Keratinocyte (primary cell): ENCODE measurements around the gene KPNA1. TPM values are rescaled to one million over a fixed set of nuclear protein-coding genes. Genes with fewer than 3 reads are reported as not detected.

Experiments used
- DNase-seq: peaks from one replicate; pipeline ENCODE4 v3.0.0-alpha.2; 2011; ENCODE audit warnings: low read depth, missing footprints, low spot score
- FAIRE-seq: peaks from 2 replicates; lab custom pipeline; 2011; peaks lifted over from hg19 to GRCh38; lab: Jason Lieb, UNC
- H2AFZ ChIP-seq: 2 replicates; pipeline ENCODE4 v1.6.0; 2012; ENCODE audit warnings: low read length, control low read depth, inconsistent platforms; ENCODE audit not compliant: control insufficient read depth
- H3K27ac ChIP-seq: 2 replicates; pipeline ENCODE4 v1.5.1; 2011; ENCODE audit warnings: low read length; ENCODE audit not compliant: control insufficient read depth, insufficient read depth
- H3K27me3 ChIP-seq: 3 replicates; pipeline ENCODE4 v1.6.0; 2011; ENCODE audit warnings: low read length; ENCODE audit not compliant: control insufficient read depth, insufficient read depth; ENCODE audit errors: extremely low read depth
- H3K36me3 ChIP-seq, 2 experiments: 2 replicates in 1 of 2; 3 replicates in 1 of 2; pipeline ENCODE4 v1.5.1; 2011; ENCODE audit warnings: low read length in 2 of 2, mild to moderate bottlenecking in 1 of 2; ENCODE audit not compliant: control insufficient read depth in 2 of 2, insufficient read depth in 2 of 2; ENCODE audit errors: extremely low read depth in 1 of 2
- H3K4me1 ChIP-seq: 3 replicates; pipeline ENCODE4 v1.5.1; 2011; ENCODE audit warnings: low read length; ENCODE audit not compliant: control insufficient read depth, insufficient read depth; ENCODE audit errors: extremely low read depth
- H3K4me2 ChIP-seq: 3 replicates; pipeline ENCODE4 v1.6.0; 2011; ENCODE audit warnings: low read depth, low read length; ENCODE audit not compliant: control insufficient read depth, insufficient read depth; ENCODE audit errors: extremely low read depth
- H3K4me3 ChIP-seq, 3 experiments: fragments of 200-600 bp in 1 of 3; sonication (generic) in 1 of 3; 2 replicates in 2 of 3; 3 replicates in 1 of 3; pipeline ENCODE4 v1.5.1; 2011 to 2016; ENCODE audit warnings: low read length in 3 of 3, mild to moderate bottlenecking in 3 of 3, control low read depth in 2 of 3, inconsistent platforms in 1 of 3, low read depth in 1 of 3, mixed read lengths in 1 of 3, mixed run types in 1 of 3, moderate library complexity in 1 of 3; ENCODE audit not compliant: control insufficient read depth in 2 of 3, insufficient read depth in 2 of 3; ENCODE audit errors: extremely low read depth in 1 of 3
- H3K79me2 ChIP-seq: 2 replicates; pipeline ENCODE4 v1.6.0; 2012; ENCODE audit warnings: low read length; ENCODE audit not compliant: control insufficient read depth, insufficient read depth
- H3K9ac ChIP-seq: 3 replicates; pipeline ENCODE4 v1.6.0; 2011; ENCODE audit warnings: low read length; ENCODE audit not compliant: control insufficient read depth, insufficient read depth; ENCODE audit errors: extremely low read depth
- H3K9me1 ChIP-seq: 3 replicates; pipeline ENCODE4 v1.6.0; 2011; ENCODE audit warnings: low read length; ENCODE audit not compliant: control insufficient read depth, insufficient read depth; ENCODE audit errors: extremely low read depth
- H3K9me3 ChIP-seq: 2 replicates; pipeline ENCODE4 v1.5.1; 2012; ENCODE audit warnings: low read depth, low read length; ENCODE audit not compliant: control insufficient read depth
- H4K20me1 ChIP-seq: 3 replicates; pipeline ENCODE4 v1.6.0; 2011; ENCODE audit warnings: low read length; ENCODE audit not compliant: control insufficient read depth, insufficient read depth; ENCODE audit errors: extremely low read depth
- EZH2 ChIP-seq: IDR thresholded peaks from one replicate; pipeline ENCODE4 v1.6.1; 2012; ENCODE audit warnings: inconsistent platforms, mild to moderate bottlenecking, low read length, moderate library complexity
- dilution Hi-C: fragments of 300-500 bp; cut with MboI; formaldehyde crosslinking; loops from one replicate; pipeline ENCODE4 v1.7.0; 2020; ENCODE audit warnings: low sequenced_read_pairs; ENCODE audit not compliant: extremely low pct_ligation_motif_present
- polyA plus RNA-seq, 5 experiments: library from polyadenylated mRNA; depleted of rRNA in 3 of 5; stranded (reverse) in 3 of 5; stranded (forward) in 1 of 5; unstranded in 1 of 5; fragments of >200 nt; gene quantifications; 1 replicate in 1 of 5; 2 replicates in 3 of 5; 3 replicates in 1 of 5; pipeline versions ENCODE4 v1.2.1 to v1.2.3, GENCODE V29; 2011 to 2012; ENCODE audit warnings: missing spikeins in 2 of 5, low read depth in 1 of 5, low replicate concordance in 1 of 5
- TF ChIP-seq, protein P1 (sequence below), 3 experiments: IDR thresholded peaks in 1 of 3; conservative IDR thresholded peaks in 1 of 3; optimal IDR thresholded peaks in 1 of 3; 2 replicates in 2 of 3; 3 replicates in 1 of 3; pipeline versions ENCODE3 to v1.5.1; 2011; ENCODE audit warnings: low read length in 3 of 3, mild to moderate bottlenecking in 3 of 3, moderate library complexity in 2 of 3, control low read depth in 1 of 3, inconsistent platforms in 1 of 3; ENCODE audit not compliant: insufficient read depth in 2 of 3; ENCODE audit errors: extremely low read depth in 1 of 3

Gene KPNA1
- polyA plus RNA-seq, 1 donor (not counting 4 experiments of a cell fraction or from before 2014, with no cell fraction given): 66.7 TPM

DNA sequence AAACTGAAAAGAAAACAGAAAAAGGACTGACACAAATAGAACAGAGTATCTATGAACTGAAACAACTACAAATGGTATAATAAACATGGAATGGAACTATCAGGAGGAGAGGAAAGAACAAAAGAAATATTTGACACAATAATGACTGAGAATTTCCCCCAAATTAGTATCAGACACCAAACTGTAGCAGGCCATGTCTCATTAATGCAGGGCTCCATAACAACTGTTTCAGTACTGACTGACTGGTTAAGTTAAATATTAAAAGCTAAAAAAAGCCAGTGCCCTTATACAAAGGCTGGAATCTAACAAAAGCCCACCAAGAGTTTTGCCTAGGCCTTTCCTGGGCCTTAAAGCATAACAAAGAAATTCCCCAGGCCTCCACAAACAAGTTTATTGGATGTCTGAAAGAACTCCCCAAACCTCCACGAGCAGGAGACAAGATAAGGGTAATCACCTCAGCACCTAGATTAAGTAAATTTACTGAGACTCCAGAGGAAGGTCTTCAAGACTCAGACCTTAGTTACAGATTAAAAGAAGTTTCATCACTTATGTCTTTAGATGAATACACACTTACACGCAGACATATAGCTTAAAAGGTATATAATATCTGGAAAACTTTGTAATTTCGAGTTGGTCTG lies 45.7 kb downstream of the KPNA1 start:
- Histone ChIP-seq H3K4me3 (no peak overlapping the region), H4K20me1 (no peaks in the 10 kb centered on the region), H3K27me3 (no peaks in the 10 kb centered on the region), H3K9me3 (no peaks in the 10 kb centered on the region), H3K9ac (no peak overlapping the region), H3K4me1 (no peaks in the 10 kb centered on the region), H2AFZ (no peak overlapping the region), H3K27ac (no peak overlapping the region), H3K4me2 (no peak overlapping the region), H3K9me1 (no peaks in the 10 kb centered on the region), H3K36me3 (peaks cover 0 to 2% of the 10 kb centered on the region in 2 experiments), H3K79me2 (peaks cover 60% of the 10 kb centered on the region)
- dilution Hi-C loops: no loop called here
- DNase-seq (no peak), FAIRE-seq (no peak)
- TF ChIP-seq, protein P1, sequence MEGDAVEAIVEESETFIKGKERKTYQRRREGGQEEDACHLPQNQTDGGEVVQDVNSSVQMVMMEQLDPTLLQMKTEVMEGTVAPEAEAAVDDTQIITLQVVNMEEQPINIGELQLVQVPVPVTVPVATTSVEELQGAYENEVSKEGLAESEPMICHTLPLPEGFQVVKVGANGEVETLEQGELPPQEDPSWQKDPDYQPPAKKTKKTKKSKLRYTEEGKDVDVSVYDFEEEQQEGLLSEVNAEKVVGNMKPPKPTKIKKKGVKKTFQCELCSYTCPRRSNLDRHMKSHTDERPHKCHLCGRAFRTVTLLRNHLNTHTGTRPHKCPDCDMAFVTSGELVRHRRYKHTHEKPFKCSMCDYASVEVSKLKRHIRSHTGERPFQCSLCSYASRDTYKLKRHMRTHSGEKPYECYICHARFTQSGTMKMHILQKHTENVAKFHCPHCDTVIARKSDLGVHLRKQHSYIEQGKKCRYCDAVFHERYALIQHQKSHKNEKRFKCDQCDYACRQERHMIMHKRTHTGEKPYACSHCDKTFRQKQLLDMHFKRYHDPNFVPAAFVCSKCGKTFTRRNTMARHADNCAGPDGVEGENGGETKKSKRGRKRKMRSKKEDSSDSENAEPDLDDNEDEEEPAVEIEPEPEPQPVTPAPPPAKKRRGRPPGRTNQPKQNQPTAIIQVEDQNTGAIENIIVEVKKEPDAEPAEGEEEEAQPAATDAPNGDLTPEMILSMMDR (optimal IDR thresholded peaks at IDR 0.05 in 1 of 3, IDR thresholded peaks at IDR 0.05 in 1 of 3, conservative IDR thresholded peaks at IDR 0.05 in 1 of 3; ENCODE audit: extremely low read depth in 1 of 3, insufficient read depth in 2 of 3, low read length in 3 of 3): no peak
- TF ChIP-seq EZH2: no peak

DNA sequence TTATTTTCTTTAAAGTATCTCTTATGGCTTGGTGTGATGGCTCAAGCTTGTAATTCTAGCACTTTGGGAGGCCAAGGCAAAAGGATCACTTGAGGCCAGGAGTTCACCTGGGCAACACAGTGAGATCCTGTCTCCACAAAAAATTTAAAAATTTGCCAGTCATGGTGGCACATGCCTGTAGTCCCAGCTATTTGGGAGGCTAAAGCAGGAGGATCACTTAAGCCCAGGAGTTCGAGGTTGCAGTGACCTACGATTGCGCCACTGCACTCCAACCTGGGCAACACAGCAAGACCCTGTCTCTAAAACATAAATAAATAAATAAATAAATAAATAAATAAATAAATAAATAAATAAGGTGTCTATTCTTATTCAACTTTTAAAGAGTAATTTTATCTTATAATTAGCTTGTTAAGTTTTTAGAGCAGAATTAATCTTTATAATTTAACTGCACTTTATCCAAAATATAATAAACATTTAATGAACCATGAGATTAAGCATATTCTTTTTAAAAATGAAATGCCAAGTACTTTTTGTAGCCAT lies 48.0 kb downstream of the KPNA1 start:
- FAIRE-seq (no peak), DNase-seq (no peak)
- no peaks in the 10 kb centered on the region for H4K20me1 ChIP-seq
- no peaks in the 10 kb centered on the region for H3K4me1 ChIP-seq
- no peak overlapping the region for H3K4me3 ChIP-seq
- no peaks in the 10 kb centered on the region for H3K9me3 ChIP-seq
- H3K36me3 ChIP-seq: peaks cover 0 to 4% of the 10 kb centered on the region in 2 experiments
- TF ChIP-seq, protein P1 (optimal IDR thresholded peaks at IDR 0.05 in 1 of 3, IDR thresholded peaks at IDR 0.05 in 1 of 3, conservative IDR thresholded peaks at IDR 0.05 in 1 of 3; ENCODE audit: extremely low read depth in 1 of 3, insufficient read depth in 2 of 3, low read length in 3 of 3): no peak
- TF ChIP-seq EZH2: no peak
- H3K27ac ChIP-seq: no peak overlapping the region
- no peak overlapping the region for H3K4me2 ChIP-seq
- dilution Hi-C loops: no loop called here
- H3K79me2 ChIP-seq: peaks cover 38% of the 10 kb centered on the region
- no peak overlapping the region for H2AFZ ChIP-seq
- no peaks in the 10 kb centered on the region for H3K27me3 ChIP-seq
- no peaks in the 10 kb centered on the region for H3K9me1 ChIP-seq
- H3K9ac ChIP-seq: no peak overlapping the region
